NOMO-1 (cell line): ENCODE measurements around the gene PFDN1.

Experiments used
- DNase-seq, 2 experiments: peaks; one replicate each; lab custom pipeline; 2025; ENCODE audit not compliant: unreplicated experiment in 2 of 2; lab: John Stamatoyannopoulos, UW

The PFDN1 gene

GRCh38 chr5:140329739-140330481 is 27.0 kb upstream of the PFDN1 start:
- no peak for DNase-seq

- DNase-seq: no peak
Observed at GRCh38 chr5:140328036-140328764, 25.3 kb upstream of the PFDN1 start.

GRCh38 chr5:140327589-140327988 is 24.7 kb upstream of the PFDN1 start:
- DNase-seq: no peak

- DNase-seq: no peak
Observed at GRCh38 chr5:140325486-140325885, 22.6 kb upstream of the PFDN1 start.

GRCh38 chr5:140324617-140325241 is 21.8 kb upstream of the PFDN1 start:
- peak in 1 of 2 experiments; percentile 33 for DNase-seq

GRCh38 chr5:140324041-140324600 is 21.2 kb upstream of the PFDN1 start:
- no peak for DNase-seq

GRCh38 chr5:140322751-140323731 is 20.1 kb upstream of the PFDN1 start:
- DNase-seq: no peak

GRCh38 chr5:140321796-140322195 is 18.9 kb upstream of the PFDN1 start:
- peak; percentile 87 to 95 for DNase-seq

- DNase-seq: peak; percentile 59 to 80
Observed at GRCh38 chr5:140319833-140320232, 16.9 kb upstream of the PFDN1 start.

- DNase-seq: no peak
Observed at GRCh38 chr5:140318792-140319191, 15.9 kb upstream of the PFDN1 start.

GRCh38 chr5:140317859-140318258 is 15.0 kb upstream of the PFDN1 start:
- DNase-seq: no peak

- no peak for DNase-seq
Observed at GRCh38 chr5:140312791-140313189, 9.9 kb upstream of the PFDN1 start.

- DNase-seq: peak in 1 of 2 experiments; percentile 50
Observed at GRCh38 chr5:140312067-140312790, 9.3 kb upstream of the PFDN1 start.

GRCh38 chr5:140311011-140311467 is 8.1 kb upstream of the PFDN1 start:
- DNase-seq: no peak

GRCh38 chr5:140310434-140310833 is 7.5 kb upstream of the PFDN1 start:
- peak in 1 of 2 experiments; percentile 6 for DNase-seq

GRCh38 chr5:140309706-140310249 is 6.9 kb upstream of the PFDN1 start:
- no peak for DNase-seq

GRCh38 chr5:140305471-140305870 is 2.6 kb upstream of the PFDN1 start:
- no peak for DNase-seq

- no peak for DNase-seq
Observed at GRCh38 chr5:140303966-140304365, 1.1 kb upstream of the PFDN1 start.

GRCh38 chr5:140301136-140301535 is 1.8 kb downstream of the PFDN1 start:
- no peak for DNase-seq
